ENCODE results near the gene TBC1D10B.
"Not testable (repeated sequence)": the region's sequence is repeated elsewhere in the genome, so short reads cannot be mapped to it uniquely, and the experiment has no call there.

Gene TBC1D10B

DNA sequence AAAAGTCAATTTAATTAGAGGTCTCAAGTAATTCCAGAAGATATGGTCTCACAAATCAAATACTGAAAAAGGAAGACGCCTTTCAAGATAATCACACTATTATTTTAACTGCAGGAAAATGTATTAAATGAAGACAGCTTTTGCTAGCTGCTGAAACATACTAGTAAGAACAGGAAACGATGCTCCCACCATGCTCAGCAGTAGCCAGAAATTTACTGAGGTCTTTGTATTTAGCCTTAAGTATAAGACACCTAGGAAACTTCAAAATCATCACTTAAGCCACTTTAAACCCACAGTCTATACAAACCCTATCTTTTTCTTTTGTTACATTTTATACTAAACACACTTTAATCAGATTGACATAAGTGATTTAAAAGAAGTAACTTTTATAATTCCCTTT lies 51.6 kb downstream of the TBC1D10B start:
- not testable (repeated sequence) for DNase-seq

DNA sequence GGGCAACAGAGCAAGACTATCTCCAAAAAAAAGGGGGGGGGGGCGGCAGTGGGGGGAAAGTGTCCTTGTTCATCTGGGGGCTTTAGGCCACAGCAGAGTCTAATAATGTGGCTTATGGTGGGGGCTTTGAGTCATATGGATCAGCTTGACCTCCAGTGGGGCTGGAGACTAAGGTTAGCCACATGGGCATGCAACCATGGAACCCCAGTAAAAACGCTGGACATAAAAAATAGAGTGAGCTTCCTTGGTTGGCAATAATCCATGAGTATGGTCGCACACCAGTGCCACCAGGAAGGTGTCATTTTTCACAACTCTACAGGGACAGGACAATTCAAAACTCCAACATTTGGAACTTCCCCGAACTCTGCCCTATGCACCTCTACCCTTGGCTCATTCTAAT lies 59.4 kb downstream of the TBC1D10B start:
- not testable (repeated sequence) for DNase-seq

DNA sequence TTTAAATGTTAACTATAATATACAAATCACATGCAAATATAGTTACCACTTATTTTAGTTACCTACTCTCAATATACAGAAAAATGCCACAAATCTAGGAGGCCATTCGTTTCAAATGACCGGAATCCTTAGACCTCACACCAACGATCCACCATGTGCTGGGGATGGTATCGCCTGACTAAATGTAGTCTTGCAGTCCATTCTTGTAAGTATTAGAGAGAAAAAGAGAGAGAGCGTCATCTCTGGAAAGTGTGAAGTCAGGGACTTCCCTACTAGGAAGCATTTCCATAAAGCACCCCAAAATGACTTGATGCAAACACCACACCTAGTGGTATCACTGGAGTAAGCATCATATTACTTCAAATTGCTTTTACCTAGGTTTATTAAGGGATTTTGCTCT lies 61.0 kb downstream of the TBC1D10B start:
- DNase-seq: not testable (repeated sequence)
